Type B pancreatic cell (in vitro differentiated cells): Measurements from ENCODE around the gene ZDHHC11B. TPM values are rescaled to one million over a fixed set of nuclear protein-coding genes. Genes with fewer than 3 reads are reported as not detected.
"Not testable (repeated sequence)": the region's sequence is repeated elsewhere in the genome, so short reads cannot be mapped to it uniquely, and the experiment has no call there.

Experiments
- DNase-seq: peaks from one replicate; pipeline ENCODE4 v3.0.0; 2021; ENCODE audit warnings: mixed read lengths; ENCODE audit not compliant: unreplicated experiment; ENCODE audit errors: extremely low spot score
- H3K27ac Mint-ChIP-seq: 2 replicates; pipeline ENCODE4 v1.8.0; 2021; ENCODE audit warnings: mild to moderate bottlenecking, mixed read lengths
- H3K27me3 Mint-ChIP-seq: 2 replicates; pipeline ENCODE4 v1.8.0; 2021; ENCODE audit warnings: mixed read lengths
- H3K36me3 Mint-ChIP-seq: 2 replicates; pipeline ENCODE4 v1.8.0; 2021; ENCODE audit warnings: mixed read lengths
- H3K4me1 Mint-ChIP-seq: one replicate; pipeline ENCODE4 v1.8.0; 2021; ENCODE audit warnings: mixed read lengths; ENCODE audit not compliant: unreplicated experiment
- H3K4me3 Mint-ChIP-seq: 2 replicates; pipeline ENCODE4 v1.8.0; 2021; ENCODE audit warnings: mild to moderate bottlenecking, mixed read lengths
- H3K9me3 Mint-ChIP-seq: 2 replicates; pipeline ENCODE4 v1.8.0; 2021; ENCODE audit warnings: mixed read lengths
- CTCF ChIP-seq: fragments of 200-600 bp; sonication (generic); conservative IDR thresholded peaks from 2 replicates; pipeline ENCODE4 v1.5.0; 2021; ENCODE audit warnings: antibody characterized with exemption, mild to moderate bottlenecking
- total RNA-seq: library from RNA; stranded (reverse); gene quantifications from 2 replicates; pipeline ENCODE4 v1.2.1, GENCODE V29; 2021; ENCODE audit warnings: low replicate concordance

Gene ZDHHC11B
- total RNA-seq, 1 donor from 2014 or later = 4.0 TPM

- H3K36me3 Mint-ChIP-seq = no peaks in the 10 kb centered on the region
- H3K27me3 Mint-ChIP-seq = peaks cover 2% of the 10 kb centered on the region
- no peak for TF ChIP-seq CTCF
- no peaks in the 10 kb centered on the region for H3K9me3 Mint-ChIP-seq
- no peaks in the 10 kb centered on the region for H3K4me1 Mint-ChIP-seq
- no peak overlapping the region for H3K4me3 Mint-ChIP-seq
- DNase-seq = no peak
- no peak overlapping the region for H3K27ac Mint-ChIP-seq
Measured at GRCh38 chr5:691817-692528, 92.6 kb downstream of the ZDHHC11B start.

- not testable (repeated sequence) for H3K27ac Mint-ChIP-seq, H3K36me3 Mint-ChIP-seq, H3K4me1 Mint-ChIP-seq, DNase-seq, H3K27me3 Mint-ChIP-seq, H3K9me3 Mint-ChIP-seq, H3K4me3 Mint-ChIP-seq
Measured at GRCh38 chr5:691049-691448, 93.5 kb downstream of the ZDHHC11B start.

GRCh38 chr5:690293-690692 is 94.2 kb downstream of the ZDHHC11B start:
- DNase-seq, H3K9me3 Mint-ChIP-seq, H3K4me3 Mint-ChIP-seq, H3K4me1 Mint-ChIP-seq, H3K27ac Mint-ChIP-seq, H3K27me3 Mint-ChIP-seq, H3K36me3 Mint-ChIP-seq: not testable (repeated sequence)

- H3K27me3 Mint-ChIP-seq, H3K27ac Mint-ChIP-seq, H3K4me1 Mint-ChIP-seq, H3K4me3 Mint-ChIP-seq, H3K9me3 Mint-ChIP-seq, H3K36me3 Mint-ChIP-seq: not testable (repeated sequence)
- DNase-seq = peak; percentile 64
Measured at GRCh38 chr5:688348-689010, 96.0 kb downstream of the ZDHHC11B start.

GRCh38 chr5:686936-687335 is 97.6 kb downstream of the ZDHHC11B start:
- peak; percentile 61 for DNase-seq
- H3K36me3 Mint-ChIP-seq, H3K27me3 Mint-ChIP-seq, H3K4me1 Mint-ChIP-seq, H3K27ac Mint-ChIP-seq, H3K4me3 Mint-ChIP-seq, H3K9me3 Mint-ChIP-seq: not testable (repeated sequence)

- peak; percentile 64 for DNase-seq
- not testable (repeated sequence) for H3K27ac Mint-ChIP-seq, H3K4me1 Mint-ChIP-seq, H3K9me3 Mint-ChIP-seq, H3K4me3 Mint-ChIP-seq, H3K27me3 Mint-ChIP-seq, H3K36me3 Mint-ChIP-seq
Measured at GRCh38 chr5:686172-686523, 98.4 kb downstream of the ZDHHC11B start.

GRCh38 chr5:685262-686171 is 99.0 kb downstream of the ZDHHC11B start:
- Mint-ChIP-seq H3K4me1 (no peaks in the 10 kb centered on the region), H3K27me3 (no peaks in the 10 kb centered on the region), H3K9me3 (no peaks in the 10 kb centered on the region), H3K36me3 (no peaks in the 10 kb centered on the region), H3K27ac (no peak overlapping the region), H3K4me3 (no peak overlapping the region)
- DNase-seq = peak; percentile 64
- TF ChIP-seq CTCF = no peak

- H3K4me1 Mint-ChIP-seq = no peaks in the 10 kb centered on the region
- DNase-seq = no peak
- H3K4me3 Mint-ChIP-seq = no peak overlapping the region
- no peaks in the 10 kb centered on the region for H3K27me3 Mint-ChIP-seq
- no peaks in the 10 kb centered on the region for H3K9me3 Mint-ChIP-seq
- no peak for TF ChIP-seq CTCF
- no peaks in the 10 kb centered on the region for H3K36me3 Mint-ChIP-seq
- H3K27ac Mint-ChIP-seq = no peak overlapping the region
Measured at GRCh38 chr5:684751-685216, 99.7 kb downstream of the ZDHHC11B start.
